HG03175 (cell line): Measurements from ENCODE around the gene PORCN.
"Not testable (repeated sequence)": the region's sequence is repeated elsewhere in the genome, so short reads cannot be mapped to it uniquely, and the experiment has no call there.

Experiments
- ATAC-seq: cut with Tn5 transposase; IDR thresholded peaks from one replicate; pipeline ENCODE4 v1.9.1; 2021; ENCODE audit warnings: mild to moderate bottlenecking, moderate library complexity; ENCODE audit not compliant: unreplicated experiment

The PORCN gene

GRCh38 chrX:48509619-48510018 lies 827 bp downstream of the PORCN start:
- ATAC-seq, result no peak

- ATAC-seq, result no peak
These were observed 2.8 kb downstream of the PORCN start for GRCh38 chrX:48511560-48511959.

- no peak for ATAC-seq
These were observed 3.7 kb downstream of the PORCN start for GRCh38 chrX:48512371-48512935.

- no peak for ATAC-seq
These were observed 4.9 kb downstream of the PORCN start for GRCh38 chrX:48513670-48514069.

GRCh38 chrX:48514126-48514806 lies 5.5 kb downstream of the PORCN start:
- ATAC-seq, result no peak

GRCh38 chrX:48514868-48515460 lies 6.2 kb downstream of the PORCN start:
- no peak for ATAC-seq

- no peak for ATAC-seq
These were observed 7.0 kb downstream of the PORCN start for GRCh38 chrX:48515842-48516241.

GRCh38 chrX:48516285-48516684 lies 7.5 kb downstream of the PORCN start:
- ATAC-seq, result no peak

- ATAC-seq, result no peak
These were observed 8.2 kb downstream of the PORCN start for GRCh38 chrX:48516987-48517386.

- not testable (repeated sequence) for ATAC-seq
These were observed 10.7 kb downstream of the PORCN start for GRCh38 chrX:48519481-48519880.

GRCh38 chrX:48520455-48520854 lies 11.7 kb downstream of the PORCN start:
- no peak for ATAC-seq

GRCh38 chrX:48520976-48521352 lies 12.2 kb downstream of the PORCN start:
- ATAC-seq, result no peak

- ATAC-seq, result peak; percentile 97
These were observed 12.8 kb downstream of the PORCN start, which contains the start of gene EBP for GRCh38 chrX:48521353-48522243. TSS of gene EBP (plus strand) at chrX:48521808. CDS start at chrX:48523772, 1,964 bp downstream.

- ATAC-seq, result no peak
These were observed 13.5 kb downstream of the PORCN start for GRCh38 chrX:48522291-48522690.

GRCh38 chrX:48523682-48524081 lies 14.9 kb downstream of the PORCN start:
- no peak for ATAC-seq

- not testable (repeated sequence) for ATAC-seq
These were observed 17.1 kb downstream of the PORCN start for GRCh38 chrX:48525853-48526252.

GRCh38 chrX:48530736-48531135 lies 21.9 kb downstream of the PORCN start:
- no peak for ATAC-seq

- ATAC-seq, result no peak
These were observed 22.7 kb downstream of the PORCN start for GRCh38 chrX:48531358-48531959.

- no peak for ATAC-seq
These were observed 23.4 kb downstream of the PORCN start for GRCh38 chrX:48532161-48532560.

- ATAC-seq, result no peak
These were observed 24.4 kb downstream of the PORCN start for GRCh38 chrX:48533165-48533564.
